Stimulated activated CD8-positive, alpha-beta memory T cell treated with anti-CD3 and anti-CD28 coated beads, Interleukin-12 subunit alpha, Interleukin-12 subunit beta, amount 100 ng/mL, for 1 hour (primary cell): ENCODE data around the gene CMAS.
"Not testable (repeated sequence)": the region's sequence is repeated elsewhere in the genome, so short reads cannot be mapped to it uniquely, and the experiment has no call there.

ENCODE experiments used
- DNase-seq: peaks from one replicate; pipeline ENCODE4 v3.0.0-alpha.2; 2020; ENCODE audit warnings: low read depth

Gene CMAS

GRCh38 chr12:22047494-22047893, 1.5 kb downstream of the CMAS start:
- no peak for DNase-seq

DNA sequence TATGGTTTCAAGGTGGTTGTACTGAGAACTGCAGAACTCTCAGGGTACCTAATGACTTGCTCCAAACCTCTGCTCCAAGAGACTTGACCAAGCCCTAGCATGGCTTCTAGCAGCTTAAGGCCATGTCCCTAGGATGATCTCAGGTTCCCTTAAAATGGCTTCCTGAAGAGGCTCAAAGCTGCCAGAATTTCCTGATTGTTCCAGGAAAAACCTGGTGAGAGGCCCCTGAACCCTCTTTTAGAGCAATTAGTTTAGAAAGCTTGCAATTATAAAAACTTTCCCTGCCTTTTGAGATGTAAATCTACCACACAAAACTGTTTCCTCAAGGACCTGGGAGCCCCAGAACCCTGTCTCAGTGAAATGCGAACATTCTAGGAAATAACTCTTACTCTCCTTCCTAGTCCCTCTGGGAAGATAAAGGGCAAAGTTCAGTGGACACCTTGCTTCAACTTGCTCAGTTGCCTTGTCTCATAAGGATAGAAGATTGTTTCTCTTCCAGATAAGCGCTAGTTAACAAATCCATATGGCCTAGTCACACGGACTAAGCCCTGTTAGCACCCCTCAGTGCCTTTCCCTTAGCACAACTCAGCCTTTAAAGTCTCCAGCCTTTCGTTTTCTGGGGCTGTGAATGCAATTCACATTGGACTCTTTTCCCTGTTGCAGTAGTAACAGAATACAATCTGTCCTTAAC, 2.5 kb downstream of the CMAS start:
- no peak for DNase-seq

DNA sequence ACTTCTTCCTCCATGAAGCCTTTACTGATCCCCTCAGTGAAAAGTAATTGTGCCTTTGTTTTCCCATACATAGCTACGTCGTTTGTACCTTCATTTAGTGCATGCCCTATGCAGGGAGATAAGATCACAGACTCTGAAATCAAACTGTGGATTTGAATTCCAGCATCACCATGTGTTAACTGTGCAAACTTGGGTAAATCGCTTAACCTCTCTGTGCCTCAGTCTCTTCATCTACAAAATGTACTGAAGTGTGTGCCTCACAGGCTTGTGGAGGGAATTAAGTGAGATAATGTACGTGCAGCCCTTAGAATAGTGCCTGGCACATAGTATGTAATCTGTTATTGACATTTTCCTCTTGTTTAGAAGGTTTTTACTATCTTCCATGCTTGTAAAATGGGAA, 4.1 kb downstream of the CMAS start:
- DNase-seq: no peak

DNA sequence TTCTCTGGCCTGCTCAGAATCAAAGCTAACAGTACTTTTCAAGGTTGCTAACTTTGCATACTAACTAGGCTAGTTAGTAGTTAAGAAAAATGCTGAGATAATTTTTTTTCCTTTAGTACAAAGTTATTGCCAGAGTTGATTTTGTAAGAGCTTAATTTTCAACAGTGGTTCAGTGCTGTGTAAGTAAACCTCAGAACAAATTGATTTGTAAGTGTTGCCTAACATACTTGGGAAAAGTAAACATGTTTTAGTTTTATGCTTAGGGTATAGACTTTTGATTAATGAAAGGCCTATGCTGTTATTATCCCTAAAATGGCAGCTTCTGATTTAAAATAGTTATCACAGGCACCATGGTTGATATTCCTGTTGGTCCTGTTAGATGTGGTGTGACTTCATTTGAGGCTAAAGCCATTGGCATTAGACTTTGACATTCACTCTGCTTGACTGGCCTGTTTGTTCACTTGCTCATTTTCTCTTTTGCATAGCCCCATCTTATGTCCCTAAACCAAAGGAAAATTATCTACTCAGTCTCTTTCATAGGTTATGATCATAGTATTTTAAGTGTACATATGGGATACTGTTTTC, 5.2 kb downstream of the CMAS start:
- no peak for DNase-seq

DNA sequence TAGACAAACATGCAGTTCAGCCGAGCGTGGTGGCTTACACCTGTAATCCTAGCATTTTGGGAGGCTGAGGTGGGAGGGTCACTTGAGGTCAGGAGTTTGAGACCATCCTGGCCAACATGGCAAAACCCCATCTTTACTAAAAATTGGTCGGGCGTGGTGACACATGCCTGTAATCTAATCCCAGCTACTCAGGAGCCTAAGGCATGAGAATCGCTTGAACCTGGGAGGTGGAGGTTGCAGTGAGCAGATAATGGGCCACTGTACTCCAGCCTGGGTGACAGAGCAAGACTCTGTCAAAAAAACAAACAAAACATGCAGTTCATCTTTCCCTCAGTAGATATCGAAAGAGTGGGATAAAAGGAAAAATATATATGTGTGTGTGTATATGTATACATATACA, 7.0 kb downstream of the CMAS start:
- DNase-seq: not testable (repeated sequence)

DNA sequence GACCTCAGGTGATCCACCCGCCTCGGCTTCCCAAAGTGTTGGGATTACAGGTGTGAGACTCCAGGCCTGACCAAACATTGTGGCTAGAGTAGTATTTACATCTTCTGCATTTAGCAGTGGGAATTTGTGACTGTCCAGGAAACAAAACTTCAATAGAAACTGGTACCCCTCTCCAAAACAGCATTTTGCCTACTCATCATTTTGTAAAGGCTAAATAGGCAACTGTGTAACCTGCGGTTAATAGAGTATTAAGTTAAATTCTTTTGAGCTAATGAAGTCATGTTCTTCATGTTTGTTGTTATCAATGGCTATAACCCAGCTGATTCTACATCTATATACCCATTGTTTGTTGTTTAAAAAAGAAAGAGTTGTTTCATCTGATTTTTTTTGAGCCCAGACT, 8.1 kb downstream of the CMAS start:
- DNase-seq: no peak

DNA sequence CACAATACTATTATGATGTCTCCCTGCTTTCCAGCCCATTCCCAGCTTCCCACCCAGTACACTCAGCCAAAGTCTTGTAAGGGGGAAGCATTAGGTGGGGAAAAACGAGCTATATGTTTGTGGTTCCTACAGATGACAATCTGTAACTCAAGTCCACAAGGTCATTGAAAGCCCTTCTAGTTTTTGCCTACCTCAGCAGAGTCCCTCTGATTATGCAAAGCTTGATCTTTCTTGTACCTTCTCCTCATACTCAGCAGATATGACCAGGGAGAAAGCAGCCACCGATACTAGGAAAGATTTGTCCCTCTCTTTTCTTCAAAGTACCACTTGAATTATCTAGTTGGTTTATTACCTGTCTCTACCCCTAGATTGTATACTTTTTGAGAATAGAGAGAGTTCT, 10.6 kb downstream of the CMAS start:
- no peak for DNase-seq

DNA sequence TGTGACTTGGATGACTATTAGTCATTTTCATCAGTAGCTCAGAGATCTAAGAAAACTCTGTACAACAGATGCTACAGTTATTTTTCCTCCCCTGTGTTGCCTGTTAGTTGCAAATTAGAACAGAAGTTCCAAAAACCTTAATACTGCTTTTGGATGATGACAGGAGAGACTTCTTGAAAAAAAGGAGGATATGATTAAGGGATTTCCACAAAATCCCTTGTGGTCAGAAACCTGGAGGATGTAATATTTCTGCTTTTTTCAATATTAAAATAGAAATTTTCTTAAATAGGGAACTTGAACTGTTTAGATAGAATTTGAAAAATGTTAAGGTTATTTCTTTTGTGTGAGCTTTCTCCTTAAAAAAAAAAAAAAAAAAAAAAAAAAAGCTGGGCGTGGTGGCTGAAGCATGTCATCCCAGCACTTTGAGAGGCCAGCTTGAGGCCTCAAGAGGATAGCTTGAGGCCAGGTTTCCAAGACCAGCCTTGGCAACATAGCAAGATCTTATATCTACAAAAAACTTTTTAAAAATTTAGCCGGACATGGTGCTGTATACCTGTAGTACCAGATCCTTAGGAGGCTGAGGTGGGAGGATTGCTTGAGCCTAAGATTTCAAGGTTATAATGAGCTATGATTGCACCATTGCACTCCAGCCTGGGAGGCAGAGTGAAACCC, 14.1 kb downstream of the CMAS start:
- no peak for DNase-seq

DNA sequence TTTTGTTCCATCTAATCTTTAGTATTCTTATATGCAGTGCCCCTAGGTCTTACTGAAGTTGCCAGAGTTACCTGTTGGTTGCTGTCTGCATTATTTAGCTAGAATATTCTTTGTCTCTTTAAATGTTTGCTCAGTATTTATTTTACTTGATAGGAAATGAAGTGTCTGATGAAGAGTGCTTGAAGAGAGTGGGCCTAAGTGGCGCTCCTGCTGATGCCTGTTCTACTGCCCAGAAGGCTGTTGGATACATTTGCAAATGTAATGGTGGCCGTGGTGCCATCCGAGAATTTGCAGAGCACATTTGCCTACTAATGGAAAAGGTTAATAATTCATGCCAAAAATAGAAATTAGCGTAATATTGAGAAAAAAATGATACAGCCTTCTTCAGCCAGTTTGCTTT, 18.9 kb downstream of the CMAS start:
- no peak for DNase-seq

DNA sequence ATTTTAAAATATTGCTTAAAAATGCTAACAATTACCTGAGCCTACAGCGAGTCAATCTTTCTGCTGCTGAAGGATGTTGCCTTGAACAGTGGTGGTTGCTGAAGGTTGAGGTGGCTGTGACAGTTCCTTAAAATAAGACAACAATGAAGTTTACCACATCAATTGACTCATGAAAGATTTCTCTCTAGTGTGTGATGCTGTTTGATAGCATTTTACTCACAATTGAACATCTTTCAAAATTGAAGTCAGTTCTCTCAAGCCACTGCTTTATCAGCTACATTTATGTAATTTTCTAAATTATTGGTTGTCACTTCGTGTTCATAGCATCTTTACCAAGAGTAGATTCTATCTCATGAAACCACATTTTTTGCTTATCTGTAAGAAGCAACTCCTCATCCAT, 20.3 kb downstream of the CMAS start:
- no peak for DNase-seq

DNA sequence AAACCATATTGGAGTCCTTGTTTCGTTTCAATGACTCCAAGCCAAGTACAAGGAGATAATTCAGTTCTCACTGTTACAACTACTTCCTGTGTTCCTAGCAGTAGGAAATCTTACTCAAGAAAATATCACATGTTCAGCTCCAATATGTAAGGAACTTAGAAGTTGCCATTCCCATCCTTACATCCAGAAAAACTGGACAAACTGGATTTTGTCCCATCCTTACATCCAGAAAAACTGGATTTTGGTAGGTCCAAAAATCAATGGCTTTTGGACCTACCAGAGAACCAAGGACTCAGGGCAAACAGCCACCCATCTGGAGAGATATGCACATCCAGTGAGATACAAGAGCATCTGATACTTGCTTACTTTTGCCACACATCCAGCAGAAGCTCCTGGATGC, 23.8 kb downstream of the CMAS start:
- DNase-seq: no peak

- no peak for DNase-seq
Measured at GRCh38 chr12:22082190-22082701, 36.2 kb downstream of the CMAS start.

DNA sequence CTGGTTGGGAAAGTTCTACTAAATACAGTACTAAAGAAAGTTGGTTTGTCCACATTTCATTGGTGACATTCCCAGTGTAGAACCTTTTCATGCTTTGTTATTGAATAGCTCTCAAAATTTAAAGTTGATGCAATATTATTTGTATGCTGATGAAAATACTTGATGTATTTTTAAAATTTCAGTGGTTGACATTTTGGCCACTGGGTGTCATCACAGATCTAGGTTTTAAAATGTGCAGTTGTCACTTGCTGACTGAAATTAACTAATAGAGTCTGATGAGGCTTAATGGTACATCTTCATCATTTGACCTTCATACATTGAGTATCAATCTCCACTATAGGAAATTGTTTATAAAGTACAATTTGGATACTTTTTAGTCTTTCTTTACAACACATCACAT, 37.1 kb downstream of the CMAS start:
- DNase-seq: no peak

- DNase-seq: no peak
Measured at GRCh38 chr12:22084852-22085251, 38.8 kb downstream of the CMAS start.

GRCh38 chr12:22088886-22089285, 42.9 kb downstream of the CMAS start:
- no peak for DNase-seq

- DNase-seq: no peak
Measured at GRCh38 chr12:22089486-22089885, 43.5 kb downstream of the CMAS start.

- not testable (repeated sequence) for DNase-seq
Measured at GRCh38 chr12:22099062-22099461, 53.0 kb downstream of the CMAS start.

DNA sequence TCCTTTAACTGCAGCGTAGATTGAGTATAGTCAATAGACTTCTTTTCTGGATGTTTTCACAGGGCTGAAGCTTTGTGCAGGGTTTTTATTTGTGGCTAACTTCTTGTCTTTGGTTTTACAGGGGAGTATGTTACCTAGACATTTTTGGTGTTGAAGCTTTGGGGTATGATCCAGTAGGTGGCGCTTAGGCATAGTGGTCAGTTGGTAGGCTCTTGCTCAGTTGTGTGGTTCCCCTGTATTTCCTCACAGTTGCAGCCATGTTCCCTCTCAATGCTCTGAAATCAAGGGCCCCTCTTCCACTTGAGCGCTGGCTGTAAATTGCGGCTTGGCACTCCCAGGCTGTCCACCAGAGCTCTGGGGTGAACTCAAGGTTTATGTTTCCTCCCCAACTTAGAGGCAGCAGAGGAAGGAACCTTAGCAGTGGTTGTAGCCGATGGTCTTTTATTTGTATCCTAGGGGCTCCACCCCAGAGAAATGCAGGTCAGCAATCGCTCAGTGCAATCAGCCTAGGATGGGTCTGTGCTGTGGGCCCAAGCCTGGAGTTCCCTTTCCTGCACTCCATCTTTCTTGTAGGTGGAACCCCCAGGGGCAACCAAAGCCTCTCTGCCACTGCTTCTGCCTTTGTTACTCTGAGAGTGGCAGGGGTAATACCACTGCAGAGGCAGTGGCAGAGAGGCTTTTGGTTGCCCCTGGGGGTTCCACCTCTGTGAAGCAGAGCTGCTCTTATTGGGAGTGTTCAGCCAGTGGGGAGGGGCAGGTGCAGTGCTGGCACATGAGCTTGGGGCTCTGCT, 55.1 kb downstream of the CMAS start:
- no peak for DNase-seq

DNA sequence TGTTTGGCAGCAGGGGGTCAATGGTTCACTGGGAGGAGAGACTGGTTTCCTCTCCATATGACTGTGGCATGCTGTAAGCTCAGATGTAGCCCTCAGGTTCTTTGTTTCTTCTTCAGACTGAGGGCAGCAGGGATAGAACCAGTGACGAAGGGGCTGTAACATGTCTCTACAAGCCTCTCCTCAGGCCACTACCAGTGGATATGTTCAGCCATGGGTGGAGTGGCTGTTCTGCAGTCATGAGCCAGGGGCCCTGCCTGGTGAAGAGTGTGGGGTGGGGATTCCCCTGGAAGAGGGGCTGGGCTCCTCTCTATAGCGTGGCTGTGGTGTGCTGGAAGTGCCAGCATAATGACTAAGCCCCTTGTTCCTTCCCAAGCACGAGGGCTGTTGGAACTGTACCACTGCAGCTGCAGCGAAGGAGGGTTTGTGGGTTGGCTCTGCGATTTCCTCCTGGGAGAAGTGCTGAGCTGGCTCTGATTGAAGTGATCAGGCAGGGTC, 55.8 kb downstream of the CMAS start:
- DNase-seq: no peak

DNA sequence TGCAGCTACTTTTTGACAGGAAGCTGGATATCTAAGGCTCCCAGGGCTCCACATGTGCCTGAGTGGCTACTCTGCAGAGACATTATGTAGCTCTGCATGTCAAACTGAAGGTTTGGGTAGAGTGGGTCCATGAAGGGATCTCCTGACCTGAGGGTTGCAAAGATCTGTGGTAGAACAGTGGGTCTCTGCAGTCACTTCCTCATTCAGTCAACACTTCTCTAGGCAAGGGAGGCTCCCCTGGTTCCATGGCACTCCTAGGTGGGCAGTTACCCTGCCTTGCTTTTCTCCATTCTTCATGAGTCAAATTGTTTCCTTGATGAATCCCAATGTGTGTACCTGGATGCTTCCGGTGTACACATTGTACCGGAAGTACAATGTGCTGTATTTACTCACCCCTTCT, 57.4 kb downstream of the CMAS start:
- DNase-seq: no peak

GRCh38 chr12:22105542-22105941, 59.5 kb downstream of the CMAS start:
- no peak for DNase-seq

DNA sequence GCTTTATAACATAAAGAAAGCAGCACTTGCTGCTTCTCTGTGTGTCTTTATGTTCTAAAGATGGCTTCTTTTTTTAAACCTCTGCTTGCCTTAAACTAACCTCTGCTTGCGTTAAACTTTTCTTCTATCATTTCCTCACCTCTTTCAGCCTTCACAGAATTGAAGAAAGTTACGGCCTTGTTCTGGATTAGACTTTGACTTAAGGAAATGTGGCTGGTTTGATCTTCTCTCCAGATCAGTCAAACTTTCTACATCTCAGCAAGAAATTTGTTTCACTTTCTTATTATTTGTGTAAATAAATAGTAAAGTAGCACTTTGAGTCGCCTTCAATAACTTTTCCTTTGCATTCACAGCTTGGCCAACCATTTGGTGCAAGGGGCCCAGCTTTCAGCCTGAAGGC, 64.2 kb downstream of the CMAS start:
- DNase-seq: no peak
